Measurements from ENCODE around the gene DPH2.

DNA sequence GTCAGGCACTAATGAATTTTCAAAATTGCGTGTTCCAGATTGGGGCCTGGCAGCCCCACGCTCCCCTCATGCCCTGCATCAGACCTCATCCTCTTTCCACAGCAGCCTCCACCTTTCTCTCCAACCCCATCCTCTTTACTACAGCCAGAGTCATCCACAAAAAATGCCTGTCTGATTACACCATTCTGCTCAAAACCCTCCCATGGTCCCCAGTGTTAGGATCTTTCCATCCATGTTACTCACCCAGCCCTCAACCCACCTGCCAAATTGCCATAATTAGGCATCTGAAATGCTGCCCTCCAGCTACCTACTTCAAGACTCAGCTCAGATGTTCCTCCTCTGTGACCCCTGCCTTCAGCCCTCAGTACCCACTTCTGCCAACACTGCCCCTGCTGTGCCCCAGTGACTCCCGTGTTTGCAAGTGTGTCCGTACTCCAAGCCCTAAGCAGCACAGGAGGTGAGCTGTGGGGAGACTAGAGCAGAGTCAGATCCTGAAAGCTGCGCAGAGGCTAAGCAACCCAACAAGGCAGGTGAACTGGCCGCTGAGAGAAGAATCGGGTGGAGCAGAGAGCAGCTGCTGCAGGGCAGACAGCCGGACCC, 36.9 kb upstream of the DPH2 start:
- TF ChIP-seq, protein P1, sequence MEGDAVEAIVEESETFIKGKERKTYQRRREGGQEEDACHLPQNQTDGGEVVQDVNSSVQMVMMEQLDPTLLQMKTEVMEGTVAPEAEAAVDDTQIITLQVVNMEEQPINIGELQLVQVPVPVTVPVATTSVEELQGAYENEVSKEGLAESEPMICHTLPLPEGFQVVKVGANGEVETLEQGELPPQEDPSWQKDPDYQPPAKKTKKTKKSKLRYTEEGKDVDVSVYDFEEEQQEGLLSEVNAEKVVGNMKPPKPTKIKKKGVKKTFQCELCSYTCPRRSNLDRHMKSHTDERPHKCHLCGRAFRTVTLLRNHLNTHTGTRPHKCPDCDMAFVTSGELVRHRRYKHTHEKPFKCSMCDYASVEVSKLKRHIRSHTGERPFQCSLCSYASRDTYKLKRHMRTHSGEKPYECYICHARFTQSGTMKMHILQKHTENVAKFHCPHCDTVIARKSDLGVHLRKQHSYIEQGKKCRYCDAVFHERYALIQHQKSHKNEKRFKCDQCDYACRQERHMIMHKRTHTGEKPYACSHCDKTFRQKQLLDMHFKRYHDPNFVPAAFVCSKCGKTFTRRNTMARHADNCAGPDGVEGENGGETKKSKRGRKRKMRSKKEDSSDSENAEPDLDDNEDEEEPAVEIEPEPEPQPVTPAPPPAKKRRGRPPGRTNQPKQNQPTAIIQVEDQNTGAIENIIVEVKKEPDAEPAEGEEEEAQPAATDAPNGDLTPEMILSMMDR (conservative IDR thresholded peaks at IDR 0.05; ENCODE audit: low read length): no peak
- no peak for TF ChIP-seq EZH2phosphoT487 (IDR thresholded peaks at IDR 0.05; ENCODE audit: borderline replicate concordance)
